Small intestine (tissue), 7 donors: Measurements from ENCODE around the gene IREB2. TPM values are rescaled to one million over a fixed set of nuclear protein-coding genes. Genes with fewer than 3 reads are reported as not detected.
A peak's percentile ranks its signal among the peaks of the same experiment; 100 is the strongest.

Source experiments
- DNase-seq, 2 donors: peaks; one replicate each; pipeline versions ENCODE4 v3.0.0 to v3.0.0-alpha.2; 2013
- FAIRE-seq: peaks from 2 replicates; lab custom pipeline; 2012; peaks lifted over from hg19 to GRCh38; lab: Jason Lieb, UNC
- H3K27ac ChIP-seq, 3 donors: one replicate each; pipeline ENCODE4 v1.5.1; 2013; ENCODE audit warnings: low read length in 2 of 3, mild to moderate bottlenecking in 2 of 3, control low read depth in 1 of 3, inconsistent platforms in 1 of 3, low read depth in 1 of 3, moderate library complexity in 1 of 3
- H3K27me3 ChIP-seq, 3 donors: one replicate each; pipeline ENCODE4 v1.6.1; 2013; ENCODE audit warnings: low read length in 3 of 3, inconsistent platforms in 1 of 3; ENCODE audit not compliant: control insufficient read depth in 3 of 3, insufficient read depth in 3 of 3
- H3K36me3 ChIP-seq, 3 donors: one replicate each; pipeline ENCODE4 v1.6.1; 2013; ENCODE audit warnings: low read length in 3 of 3, inconsistent platforms in 1 of 3, low read depth in 1 of 3, mild to moderate bottlenecking in 1 of 3, moderate library complexity in 1 of 3; ENCODE audit not compliant: control insufficient read depth in 3 of 3, insufficient read depth in 2 of 3
- H3K4me1 ChIP-seq, 3 donors: one replicate each; pipeline ENCODE4 v1.6.1; 2013; ENCODE audit warnings: low read length in 2 of 3, inconsistent platforms in 1 of 3, low read depth in 1 of 3, mild to moderate bottlenecking in 1 of 3, moderate library complexity in 1 of 3; ENCODE audit not compliant: control insufficient read depth in 3 of 3, insufficient read depth in 2 of 3
- H3K4me3 ChIP-seq, 3 donors: one replicate each; pipeline ENCODE4 v1.5.1; 2013; ENCODE audit warnings: low read length in 3 of 3, control low read depth in 1 of 3, inconsistent platforms in 1 of 3, low read depth in 1 of 3, mild to moderate bottlenecking in 1 of 3, moderate library complexity in 1 of 3
- H3K9me3 ChIP-seq, 2 donors: one replicate each; pipeline ENCODE4 v1.6.1; 2013; ENCODE audit warnings: low read depth in 1 of 2, low read length in 1 of 2; ENCODE audit not compliant: control insufficient read depth in 2 of 2, insufficient read depth in 1 of 2
- WGBS, 3 donors: extraction: QIAGEN DNeasy Blood & Tissue Kit; methylation state at CpG; one replicate each; pipeline ENCODE4 v1.1.7; 2013; 5-methylcytosine and 5-hydroxymethylcytosine counted together
- polyA plus RNA-seq, 4 donors: library from polyadenylated mRNA; stranded (reverse) in 3 of 4; unstranded in 1 of 4; fragments of 200-250 nt in 3 of 4; fragments of 120-200 nt in 1 of 4; gene quantifications; one replicate each; pipeline versions ENCODE4 v1.2.1 to v1.2.3, GENCODE V29; 2013
- donor health status: healthy with polysubstance abuse.
- donor health status: control.
- donor health status: control.
- donor health status: Bipolar disorder and iron deficiency.
- donor health status: healthy.

IREB2 gene
- polyA plus RNA-seq, 4 donors = 12.4 to 63.6 (median 15.3) TPM

- Histone ChIP-seq H3K4me3 (no peak overlapping the region), H3K27ac (no peak overlapping the region), H3K4me1 (no peaks in the 10 kb centered on the region), H3K9me3 (peaks cover 0 to 2% of the 10 kb centered on the region in 2 donors), H3K27me3 (peaks cover 0 to 4% (median 0%) of the 10 kb centered on the region in 3 donors), H3K36me3 (no peaks in the 10 kb centered on the region)
- no peak for DNase-seq
- no peak for FAIRE-seq
- 37 to 51% (median 49%) methylated on average over 2 of the region's 2 CpGs for WGBS, 3 donors
Observed at GRCh38 chr15:78408961-78409360, 29.1 kb upstream of the IREB2 start.

GRCh38 chr15:78411061-78411460, 27.0 kb upstream of the IREB2 start:
- Histone ChIP-seq H3K9me3 (peaks cover 0 to 2% of the 10 kb centered on the region in 2 donors), H3K27ac (no peak overlapping the region), H3K27me3 (no peaks in the 10 kb centered on the region), H3K36me3 (no peaks in the 10 kb centered on the region), H3K4me3 (no peak overlapping the region), H3K4me1 (peaks cover 2 to 11% (median 2%) of the 10 kb centered on the region in 3 donors)
- no peak for DNase-seq
- 36 to 63% (median 45%) methylated on average over 1 of the region's 1 CpG for WGBS, 3 donors
- FAIRE-seq = no peak

- H3K4me1 ChIP-seq = peaks cover 2 to 43% (median 6%) of the 10 kb centered on the region in 3 donors
- DNase-seq = peak; percentile 24 to 45
- no peak overlapping the region for H3K27ac ChIP-seq
- FAIRE-seq = no peak
- H3K27me3 ChIP-seq = no peaks in the 10 kb centered on the region
- no peaks in the 10 kb centered on the region for H3K36me3 ChIP-seq
- peaks cover 0 to 3% of the 10 kb centered on the region in 2 donors for H3K9me3 ChIP-seq
- WGBS, 3 donors = 40 to 56% (median 42%) methylated on average over 3 of the region's 3 CpGs
- no peak overlapping the region for H3K4me3 ChIP-seq
Observed at GRCh38 chr15:78414621-78415250, 23.3 kb upstream of the IREB2 start.

GRCh38 chr15:78415284-78415683, 22.7 kb upstream of the IREB2 start:
- Histone ChIP-seq H3K27me3 (no peaks in the 10 kb centered on the region), H3K9me3 (peaks cover 0 to 3% of the 10 kb centered on the region in 2 donors), H3K27ac (no peak overlapping the region), H3K4me1 (peaks cover 2 to 43% (median 6%) of the 10 kb centered on the region in 3 donors), H3K4me3 (no peak overlapping the region), H3K36me3 (no peaks in the 10 kb centered on the region)
- FAIRE-seq (no peak), DNase-seq (peak; percentile 40 to 55)
- WGBS, 3 donors = 23 to 57% (median 30%) methylated on average over 4 of the region's 4 CpGs

- Histone ChIP-seq H3K4me3 (no peak overlapping the region), H3K27me3 (no peaks in the 10 kb centered on the region), H3K9me3 (peaks cover 0 to 3% of the 10 kb centered on the region in 2 donors), H3K27ac (peak overlapping the region in 1 of 3 donors; percentile 54), H3K36me3 (no peaks in the 10 kb centered on the region), H3K4me1 (peaks cover 2 to 51% (median 6%) of the 10 kb centered on the region in 3 donors)
- FAIRE-seq (no peak), DNase-seq (peak; percentile 47 to 51)
- 54 to 70% (median 61%) methylated on average over 8 of the region's 8 CpGs for WGBS, 3 donors
Observed at GRCh38 chr15:78417754-78418630, 20.0 kb upstream of the IREB2 start.

GRCh38 chr15:78418686-78419085, 19.3 kb upstream of the IREB2 start:
- Histone ChIP-seq H3K36me3 (no peaks in the 10 kb centered on the region), H3K27ac (peak overlapping the region in 2 of 3 donors; percentile 27 to 54), H3K4me3 (no peak overlapping the region), H3K4me1 (peaks cover 2 to 51% (median 6%) of the 10 kb centered on the region in 3 donors), H3K9me3 (peaks cover 0 to 3% of the 10 kb centered on the region in 2 donors), H3K27me3 (no peaks in the 10 kb centered on the region)
- FAIRE-seq = no peak
- 44 to 72% (median 53%) methylated on average over 9 of the region's 9 CpGs for WGBS, 3 donors
- peak; percentile 59 to 78 for DNase-seq

GRCh38 chr15:78419367-78419766, 18.6 kb upstream of the IREB2 start:
- Histone ChIP-seq H3K9me3 (peaks cover 0 to 3% of the 10 kb centered on the region in 2 donors), H3K36me3 (no peaks in the 10 kb centered on the region), H3K27me3 (no peaks in the 10 kb centered on the region), H3K4me1 (peaks cover 2 to 51% (median 6%) of the 10 kb centered on the region in 3 donors), H3K27ac (peak overlapping the region in 2 of 3 donors; percentile 27 to 54), H3K4me3 (no peak overlapping the region)
- 62 to 78% (median 73%) methylated on average over 3 of the region's 3 CpGs for WGBS, 3 donors
- peak; percentile 36 to 74 for DNase-seq
- no peak for FAIRE-seq

- no peak overlapping the region for H3K27ac ChIP-seq
- DNase-seq = no peak
Observed at GRCh38 chr15:78420220-78420619, 17.8 kb upstream of the IREB2 start.

More at GRCh38 chr15:78420220-78420619, 17.8 kb upstream of the IREB2 start:
- H3K4me3 ChIP-seq = no peak overlapping the region
- FAIRE-seq = no peak
- H3K4me1 ChIP-seq = peaks cover 0 to 45% (median 4%) of the 10 kb centered on the region in 3 donors
- no peaks in the 10 kb centered on the region for H3K27me3 ChIP-seq
- H3K9me3 ChIP-seq = peaks cover 0 to 3% of the 10 kb centered on the region in 2 donors
- whole genome bisulfite sequencing, 3 donors = 91 to 97% (median 93%) methylated on average over 4 of the region's 4 CpGs
- no peaks in the 10 kb centered on the region for H3K36me3 ChIP-seq
